NCI-H2081 treated with DMSO at 0.1 percent for 48 hours (cell line): ENCODE data around the gene CDC27.
"Not testable (repeated sequence)": the region's sequence is repeated elsewhere in the genome, so short reads cannot be mapped to it uniquely, and the experiment has no call there.

Experiments used
- DNase-seq: peaks from one replicate; lab custom pipeline; 2025; lab: John Stamatoyannopoulos, UW

CDC27 gene

GRCh38 chr17:47070266-47070665 lies 118.8 kb downstream of the CDC27 start:
- not testable (repeated sequence) for DNase-seq
